NCI-H128 (cell line): ENCODE measurements around the gene PTGFR.

ENCODE experiments used
- DNase-seq: peaks from one replicate; lab custom pipeline; 2025; ENCODE audit not compliant: unreplicated experiment; lab: John Stamatoyannopoulos, UW

PTGFR gene

GRCh38 chr1:78520216-78520615 lies 29.4 kb downstream of the PTGFR start:
- DNase-seq = no peak

- no peak for DNase-seq
Observed at GRCh38 chr1:78520843-78521242, 30.1 kb downstream of the PTGFR start.

GRCh38 chr1:78522136-78522535 lies 31.4 kb downstream of the PTGFR start:
- no peak for DNase-seq

- no peak for DNase-seq
Observed at GRCh38 chr1:78526496-78526895, 35.7 kb downstream of the PTGFR start.

GRCh38 chr1:78527706-78528105 lies 36.9 kb downstream of the PTGFR start:
- no peak for DNase-seq

- DNase-seq = no peak
Observed at GRCh38 chr1:78533527-78533926, 42.8 kb downstream of the PTGFR start.

GRCh38 chr1:78535286-78535685 lies 44.5 kb downstream of the PTGFR start:
- DNase-seq = no peak

- DNase-seq = no peak
Observed at GRCh38 chr1:78536427-78536826, 45.7 kb downstream of the PTGFR start.

GRCh38 chr1:78540048-78540447 lies 49.3 kb downstream of the PTGFR start:
- DNase-seq = no peak

GRCh38 chr1:78541479-78541878 lies 50.7 kb downstream of the PTGFR start:
- DNase-seq = no peak

GRCh38 chr1:78543941-78544643 lies 53.3 kb downstream of the PTGFR start:
- DNase-seq = no peak

- DNase-seq = no peak
Observed at GRCh38 chr1:78547081-78547480, 56.3 kb downstream of the PTGFR start.

GRCh38 chr1:78549331-78549730 lies 58.6 kb downstream of the PTGFR start:
- DNase-seq = no peak

- no peak for DNase-seq
Observed at GRCh38 chr1:78549891-78550290, 59.1 kb downstream of the PTGFR start.

- no peak for DNase-seq
Observed at GRCh38 chr1:78553859-78554258, 63.1 kb downstream of the PTGFR start.

GRCh38 chr1:78554840-78555239 lies 64.1 kb downstream of the PTGFR start:
- DNase-seq = no peak

GRCh38 chr1:78559680-78560079 lies 68.9 kb downstream of the PTGFR start:
- no peak for DNase-seq

- no peak for DNase-seq
Observed at GRCh38 chr1:78560811-78561210, 70.0 kb downstream of the PTGFR start.

GRCh38 chr1:78561856-78562255 lies 71.1 kb downstream of the PTGFR start:
- DNase-seq = no peak

GRCh38 chr1:78565393-78565792 lies 74.6 kb downstream of the PTGFR start:
- DNase-seq = no peak

GRCh38 chr1:78570539-78570938 lies 79.8 kb downstream of the PTGFR start:
- no peak for DNase-seq

GRCh38 chr1:78577257-78578100 lies 86.7 kb downstream of the PTGFR start:
- DNase-seq = no peak
